H9 (cell line): ENCODE results near the gene ZNF839. TPM values are rescaled to one million over a fixed set of nuclear protein-coding genes. Genes with fewer than 3 reads are reported as not detected.

Experiments
- DNase-seq: peaks from one replicate; pipeline ENCODE4 v3.0.0-alpha.2; 2017
- H2AFZ ChIP-seq: one replicate; pipeline ENCODE4 v1.6.1; 2013; ENCODE audit warnings: mild to moderate bottlenecking, low read length, control low read depth, moderate library complexity
- H2AK5ac ChIP-seq: 2 replicates; pipeline ENCODE4 v1.6.1; 2013; ENCODE audit warnings: low read length, control low read depth, mixed read lengths; ENCODE audit not compliant: insufficient read length
- H2BK120ac ChIP-seq: one replicate; pipeline ENCODE4 v1.6.1; 2013; ENCODE audit warnings: low read depth, mild to moderate bottlenecking, low read length, control low read depth, inconsistent platforms; ENCODE audit not compliant: poor library complexity, severe bottlenecking
- H2BK12ac ChIP-seq: 2 replicates; pipeline ENCODE4 v1.6.1; 2013; ENCODE audit warnings: low read length, control low read depth, mixed read lengths, low read depth; ENCODE audit not compliant: insufficient read length
- H2BK15ac ChIP-seq: 2 replicates; pipeline ENCODE4 v1.6.1; 2013; ENCODE audit warnings: low read depth, low read length, control low read depth
- H2BK20ac ChIP-seq: one replicate; pipeline ENCODE4 v1.6.1; 2013; ENCODE audit warnings: low read depth, mild to moderate bottlenecking, low read length, control low read depth, inconsistent platforms; ENCODE audit not compliant: poor library complexity, severe bottlenecking
- H2BK5ac ChIP-seq: 2 replicates; pipeline ENCODE4 v1.6.1; 2013; ENCODE audit warnings: low read length, control low read depth, mixed read lengths; ENCODE audit not compliant: insufficient read length
- H3K14ac ChIP-seq: 2 replicates; pipeline ENCODE4 v1.6.1; 2013; ENCODE audit warnings: low read length, control low read depth; ENCODE audit not compliant: insufficient read depth
- H3K18ac ChIP-seq: 2 replicates; pipeline ENCODE4 v1.6.1; 2013; ENCODE audit warnings: low read depth, mild to moderate bottlenecking, mixed read lengths, low read length, control low read depth; ENCODE audit not compliant: insufficient read length
- H3K23ac ChIP-seq: 2 replicates; pipeline ENCODE4 v1.6.1; 2013; ENCODE audit warnings: low read length, control low read depth, mixed read lengths, low read depth; ENCODE audit not compliant: insufficient read length
- H3K23me2 ChIP-seq: 2 replicates; pipeline ENCODE4 v1.6.1; 2013; ENCODE audit warnings: low read depth, mild to moderate bottlenecking, mixed read lengths, low read length, control low read depth; ENCODE audit not compliant: insufficient read length, poor library complexity, severe bottlenecking
- H3K27ac ChIP-seq: 2 replicates; pipeline ENCODE4 v1.5.1; 2013; ENCODE audit warnings: low read length, control low read depth, mixed read lengths, low read depth; ENCODE audit not compliant: insufficient read length
- H3K27me3 ChIP-seq: 2 replicates; pipeline ENCODE4 v1.6.1; 2013; ENCODE audit warnings: low read length, control low read depth, inconsistent platforms; ENCODE audit not compliant: insufficient read depth
- H3K4ac ChIP-seq: 2 replicates; pipeline ENCODE4 v1.6.1; 2013; ENCODE audit warnings: low read depth, mild to moderate bottlenecking, control low read depth, inconsistent platforms, low read length, moderate library complexity
- H3K4me1 ChIP-seq: 2 replicates; pipeline ENCODE4 v1.6.1; 2013; ENCODE audit warnings: low read length, control low read depth, inconsistent platforms; ENCODE audit not compliant: insufficient read depth
- H3K4me2 ChIP-seq: 2 replicates; pipeline ENCODE4 v1.6.1; 2013; ENCODE audit warnings: low read length, control low read depth, mixed read lengths; ENCODE audit not compliant: insufficient read length, insufficient read depth
- H3K56ac ChIP-seq: 2 replicates; pipeline ENCODE4 v1.6.1; 2013; ENCODE audit warnings: low read depth, mild to moderate bottlenecking, mixed read lengths, low read length, control low read depth; ENCODE audit not compliant: insufficient read length
- H3K79me1 ChIP-seq: 2 replicates; pipeline ENCODE4 v1.6.1; 2013; ENCODE audit warnings: low read depth, mild to moderate bottlenecking, moderate library complexity, low read length, control low read depth, inconsistent platforms; ENCODE audit not compliant: insufficient read depth, poor library complexity, severe bottlenecking
- H3K79me2 ChIP-seq: 2 replicates; pipeline ENCODE4 v1.6.1; 2013; ENCODE audit warnings: low read length, control low read depth, inconsistent platforms; ENCODE audit not compliant: insufficient read depth
- H3K9ac ChIP-seq: 2 replicates; pipeline ENCODE4 v1.6.1; 2013; ENCODE audit warnings: low read length, control low read depth, mixed read lengths; ENCODE audit not compliant: insufficient read length; ENCODE audit errors: extremely low read depth
- H3K9me3 ChIP-seq: one replicate; pipeline ENCODE4 v1.6.1; 2013; ENCODE audit warnings: low read depth, low read length, inconsistent platforms; ENCODE audit not compliant: control insufficient read depth
- H3T11ph ChIP-seq: one replicate; pipeline ENCODE4 v1.6.1; 2013; ENCODE audit warnings: mild to moderate bottlenecking, low read length, control low read depth, inconsistent platforms
- H4K20me1 ChIP-seq: one replicate; pipeline ENCODE4 v1.6.1; 2013; ENCODE audit not compliant: control insufficient read depth, insufficient read length, insufficient read depth
- H4K5ac ChIP-seq: 2 replicates; pipeline ENCODE4 v1.6.1; 2013; ENCODE audit warnings: low read depth, mild to moderate bottlenecking, mixed read lengths, low read length, control low read depth; ENCODE audit not compliant: insufficient read length
- H4K8ac ChIP-seq: replicated peaks from 2 replicates; pipeline ENCODE4 v1.6.1; 2013; ENCODE audit warnings: low read length, control low read depth, mixed read lengths, low read depth; ENCODE audit not compliant: insufficient read length
- H4K91ac ChIP-seq: 2 replicates; pipeline ENCODE4 v1.6.1; 2013; ENCODE audit warnings: low read depth, mild to moderate bottlenecking, moderate library complexity, mixed read lengths, low read length, control low read depth; ENCODE audit not compliant: insufficient read length
- H3K27ac Mint-ChIP-seq, 3 experiments: 2 replicates in 2 of 3; 3 replicates in 1 of 3; pipeline ENCODE4 v1.8.0; 2020 to 2021; ENCODE audit warnings: mixed read lengths in 3 of 3, mild to moderate bottlenecking in 1 of 3, moderate library complexity in 1 of 3
- H3K27me3 Mint-ChIP-seq: 2 replicates; pipeline ENCODE4 v1.8.0; 2021; ENCODE audit warnings: low read depth, mild to moderate bottlenecking, moderate library complexity, mixed read lengths
- H3K36me3 Mint-ChIP-seq, 3 experiments: 2 replicates in 2 of 3; 3 replicates in 1 of 3; pipeline ENCODE4 v1.8.0; 2020 to 2021; ENCODE audit warnings: low read depth in 3 of 3, mixed read lengths in 3 of 3; ENCODE audit not compliant: insufficient read depth in 1 of 3
- H3K4me1 Mint-ChIP-seq, 2 experiments: 2 replicates each; pipeline ENCODE4 v1.8.0; 2020; ENCODE audit warnings: mixed read lengths in 2 of 2
- H3K4me3 Mint-ChIP-seq, 2 experiments: 2 replicates in 1 of 2; 3 replicates in 1 of 2; pipeline ENCODE4 v1.8.0; 2020 to 2021; ENCODE audit warnings: mild to moderate bottlenecking in 2 of 2, mixed read lengths in 2 of 2, moderate library complexity in 1 of 2
- H3K9me3 Mint-ChIP-seq, 2 experiments: 2 replicates in 1 of 2; 3 replicates in 1 of 2; pipeline ENCODE4 v1.8.0; 2020; ENCODE audit warnings: mild to moderate bottlenecking in 2 of 2, mixed read lengths in 2 of 2, moderate library complexity in 1 of 2
- CTCF ChIP-seq: fragments of 200-600 bp; sonication (generic); conservative IDR thresholded peaks from 3 replicates; pipeline ENCODE4 v1.8.0; 2021; ENCODE audit warnings: antibody characterized with exemption, mild to moderate bottlenecking
- WGBS: extraction: QIAGEN DNeasy Blood & Tissue Kit; methylation state at CpG from one replicate; pipeline ENCODE4 v1.1.7; 2013; ENCODE audit warnings: missing lambda C conversion rate, low lambda C conversion rate, mixed read lengths; ENCODE audit not compliant: insufficient read length; ENCODE audit errors: extremely low coverage; 5-methylcytosine and 5-hydroxymethylcytosine counted together
- total RNA-seq: library from RNA; stranded (reverse); gene quantifications from 2 replicates; pipeline ENCODE4 v1.2.1, GENCODE V29; 2021

The ZNF839 gene
- total RNA-seq, 1 experiment from 2014 or later = 9.4 TPM

DNA sequence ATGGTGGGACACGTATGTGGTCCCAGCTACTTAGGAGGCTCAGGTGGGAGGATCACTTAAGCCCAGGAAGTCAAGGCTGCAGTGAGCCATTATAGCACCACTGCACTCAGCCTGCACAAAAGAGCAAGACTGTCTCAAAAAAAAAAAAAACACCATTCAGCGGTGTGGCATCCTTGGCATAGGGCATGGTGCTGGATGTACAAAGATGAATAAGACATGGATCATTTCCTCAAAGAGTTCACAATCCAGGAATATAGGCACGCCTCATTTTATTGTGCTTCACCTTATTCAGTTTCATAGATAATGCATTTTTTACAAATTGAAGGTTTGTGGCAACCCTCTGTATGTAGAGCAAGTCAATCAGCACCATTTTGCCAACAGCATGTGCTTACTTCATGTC is 36.7 kb downstream of the ZNF839 start:
- H3K4me2 ChIP-seq = no peak overlapping the region
- H3K18ac ChIP-seq = no peak overlapping the region
- H3K27ac ChIP-seq = no peak overlapping the region
- H3K27me3 Mint-ChIP-seq = no peaks in the 10 kb centered on the region
- no peak for DNase-seq
- H2BK120ac ChIP-seq = no peak overlapping the region
- no peaks in the 10 kb centered on the region for H3K23me2 ChIP-seq
- no peak overlapping the region for H4K91ac ChIP-seq
- H3K9me3 Mint-ChIP-seq = no peaks in the 10 kb centered on the region
- H3K4me1 ChIP-seq = no peaks in the 10 kb centered on the region
- no peak overlapping the region for H4K5ac ChIP-seq
- no peak overlapping the region for H3K27ac Mint-ChIP-seq
- H3K9ac ChIP-seq = no peak overlapping the region
- no peak overlapping the region for H2BK15ac ChIP-seq
- H3K14ac ChIP-seq = no peak overlapping the region
- no peak overlapping the region for H2AFZ ChIP-seq
- no peak overlapping the region for H3K4me3 Mint-ChIP-seq
- H3K79me1 ChIP-seq = no peaks in the 10 kb centered on the region
- no peak for TF ChIP-seq CTCF
- H3T11ph ChIP-seq = no peak overlapping the region
- H2BK12ac ChIP-seq = no peak overlapping the region
- no peaks in the 10 kb centered on the region for H3K27me3 ChIP-seq
- no peaks in the 10 kb centered on the region for H3K79me2 ChIP-seq
- no peaks in the 10 kb centered on the region for H3K9me3 ChIP-seq
- H4K8ac ChIP-seq = no peak overlapping the region
- peaks cover 13 to 52% (median 27%) of the 10 kb centered on the region in 3 experiments; a peak in 6 of 7 replicates for H3K36me3 Mint-ChIP-seq
- H3K4ac ChIP-seq = no peak overlapping the region
- H4K20me1 ChIP-seq = no peaks in the 10 kb centered on the region
- WGBS = no CpG with 5 or more reads among the region's 3 CpGs
- H2AK5ac ChIP-seq = no peak overlapping the region
- H3K4me1 Mint-ChIP-seq = no peaks in the 10 kb centered on the region
- no peak overlapping the region for H2BK20ac ChIP-seq
- H3K56ac ChIP-seq = no peak overlapping the region
- no peak overlapping the region for H2BK5ac ChIP-seq
- H3K23ac ChIP-seq = no peak overlapping the region
